Vagina (tissue), 2 donors: ENCODE data around the gene MSMB. TPM values are rescaled to one million over a fixed set of nuclear protein-coding genes. Genes with fewer than 3 reads are reported as not detected.

Experiments
- DNase-seq, 2 donors: peaks; one replicate each; pipeline ENCODE4 v3.0.0-alpha.2; 2017; ENCODE audit errors: extremely low spot score in 2 of 2
- H3K27ac ChIP-seq: fragments of 200-600 bp; sonication (generic); one replicate; pipeline ENCODE4 v1.5.1; 2019
- H3K27me3 ChIP-seq: fragments of 200-600 bp; sonication (generic); one replicate; pipeline ENCODE4 v1.5.1; 2019
- H3K36me3 ChIP-seq, 2 donors: fragments of 200-600 bp; sonication (generic); one replicate each; pipeline ENCODE4 v1.5.1; 2017 to 2019
- H3K4me1 ChIP-seq: fragments of 200-600 bp; sonication (generic); one replicate; pipeline ENCODE4 v1.5.1; 2019
- H3K4me3 ChIP-seq, 2 donors: fragments of 200-600 bp; sonication (generic); 1 replicate in 1 of 2; 2 replicates in 1 of 2; pipeline ENCODE4 v1.5.1; 2016 to 2019
- H3K9me3 ChIP-seq: fragments of 200-600 bp; sonication (generic); one replicate; pipeline ENCODE4 v1.5.1; 2019
- POLR2A ChIP-seq, 2 donors: fragments of 450-650 bp; IDR thresholded peaks; one replicate each; pipeline ENCODE4 v1.6.1; 2017; ENCODE audit warnings: antibody characterized with exemption in 2 of 2, mild to moderate bottlenecking in 2 of 2, moderate library complexity in 2 of 2
- POLR2AphosphoS5 ChIP-seq, 2 donors: sonication (generic); formaldehyde crosslinking; IDR thresholded peaks; one replicate each; pipeline ENCODE4 v1.9.0; 2017; ENCODE audit warnings: antibody characterized with exemption in 2 of 2, mild to moderate bottlenecking in 2 of 2, low read depth in 1 of 2; ENCODE audit not compliant: insufficient read depth in 1 of 2
- intact Hi-C: fragments of 100-400 bp; cut with DNase I; formaldehyde crosslinking; loops from one replicate; pipeline ENCODE4 v1.15.1; 2023
- total RNA-seq: library from RNA; depleted of rRNA; stranded (reverse); fragments of >200 nt; gene quantifications from one replicate; pipeline ENCODE4 v1.2.3, GENCODE V29; 2016
- TF ChIP-seq, protein P1 (sequence below), 3 experiments: fragments of 450-650 bp in 2 of 3; fragments of 200-600 bp in 1 of 3; sonication (generic) in 1 of 3; IDR thresholded peaks; one replicate each; pipeline ENCODE4 v1.5.1; 2017 to 2019; ENCODE audit warnings: antibody characterized with exemption in 3 of 3, mild to moderate bottlenecking in 2 of 3, moderate library complexity in 2 of 3

The MSMB gene
- total RNA-seq, 1 donor from 2014 or later, result not detected

GRCh38 chr10:46080886-46081285 is 34.8 kb upstream of the MSMB start:
- H3K4me1 ChIP-seq, result no peaks in the 10 kb centered on the region
- H3K4me3 ChIP-seq, result no peak overlapping the region
- intact Hi-C loops, result no loop called here
- no peaks in the 10 kb centered on the region for H3K36me3 ChIP-seq
- H3K27ac ChIP-seq, result no peak overlapping the region
- TF ChIP-seq, protein P1, sequence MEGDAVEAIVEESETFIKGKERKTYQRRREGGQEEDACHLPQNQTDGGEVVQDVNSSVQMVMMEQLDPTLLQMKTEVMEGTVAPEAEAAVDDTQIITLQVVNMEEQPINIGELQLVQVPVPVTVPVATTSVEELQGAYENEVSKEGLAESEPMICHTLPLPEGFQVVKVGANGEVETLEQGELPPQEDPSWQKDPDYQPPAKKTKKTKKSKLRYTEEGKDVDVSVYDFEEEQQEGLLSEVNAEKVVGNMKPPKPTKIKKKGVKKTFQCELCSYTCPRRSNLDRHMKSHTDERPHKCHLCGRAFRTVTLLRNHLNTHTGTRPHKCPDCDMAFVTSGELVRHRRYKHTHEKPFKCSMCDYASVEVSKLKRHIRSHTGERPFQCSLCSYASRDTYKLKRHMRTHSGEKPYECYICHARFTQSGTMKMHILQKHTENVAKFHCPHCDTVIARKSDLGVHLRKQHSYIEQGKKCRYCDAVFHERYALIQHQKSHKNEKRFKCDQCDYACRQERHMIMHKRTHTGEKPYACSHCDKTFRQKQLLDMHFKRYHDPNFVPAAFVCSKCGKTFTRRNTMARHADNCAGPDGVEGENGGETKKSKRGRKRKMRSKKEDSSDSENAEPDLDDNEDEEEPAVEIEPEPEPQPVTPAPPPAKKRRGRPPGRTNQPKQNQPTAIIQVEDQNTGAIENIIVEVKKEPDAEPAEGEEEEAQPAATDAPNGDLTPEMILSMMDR (IDR thresholded peaks at IDR 0.05), result no peak
- TF ChIP-seq POLR2A (IDR thresholded peaks at IDR 0.05), result no peak
- no peak for TF ChIP-seq POLR2AphosphoS5 (IDR thresholded peaks at IDR 0.05; ENCODE audit: insufficient read depth in 1 of 2, low read depth in 1 of 2)
- H3K27me3 ChIP-seq, result no peaks in the 10 kb centered on the region
- no peaks in the 10 kb centered on the region for H3K9me3 ChIP-seq
- no peak for DNase-seq

DNA sequence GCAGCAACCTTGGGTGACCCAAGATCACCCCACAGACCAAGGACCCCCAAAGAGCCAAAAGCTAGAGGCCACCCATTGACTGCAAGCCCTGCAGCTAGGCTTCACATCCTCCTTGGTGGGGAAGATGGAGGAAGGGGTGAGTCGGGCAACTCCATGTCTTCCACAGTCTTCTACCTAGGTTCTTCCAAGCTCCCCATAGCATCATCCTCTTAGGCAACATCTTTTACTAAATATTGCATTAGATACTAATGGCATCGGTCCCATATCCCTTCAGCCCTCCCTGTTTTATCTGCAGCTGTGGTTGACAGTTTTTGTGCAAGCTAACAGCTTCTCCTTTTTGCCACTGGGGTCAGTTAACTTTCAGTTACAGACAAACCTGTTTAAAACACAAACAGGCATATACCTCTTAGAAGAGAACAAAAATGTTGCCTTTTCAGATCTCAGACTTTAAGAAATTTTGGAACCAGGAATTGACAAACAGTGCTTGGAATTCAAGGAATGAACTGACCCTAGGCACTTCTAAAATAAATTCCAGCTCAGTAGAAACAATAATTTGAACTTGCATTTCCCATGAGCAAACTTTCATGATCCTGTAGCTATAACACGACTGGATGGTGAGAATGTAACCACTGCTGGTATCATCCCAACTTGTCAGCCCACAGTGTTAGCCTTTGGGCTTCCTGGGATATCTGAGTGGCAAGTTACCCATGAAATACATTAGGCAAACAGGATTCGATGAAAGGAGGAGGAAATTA is 33.9 kb upstream of the MSMB start:
- H3K4me1 ChIP-seq, result no peaks in the 10 kb centered on the region
- peak in 1 of 2 donors; percentile 70 for DNase-seq
- no peak overlapping the region for H3K27ac ChIP-seq
- TF ChIP-seq POLR2AphosphoS5 (IDR thresholded peaks at IDR 0.05; ENCODE audit: insufficient read depth in 1 of 2, low read depth in 1 of 2), result no peak
- intact Hi-C loops, result no loop called here
- H3K27me3 ChIP-seq, result no peaks in the 10 kb centered on the region
- H3K4me3 ChIP-seq, result no peak overlapping the region
- no peaks in the 10 kb centered on the region for H3K9me3 ChIP-seq
- no peaks in the 10 kb centered on the region for H3K36me3 ChIP-seq

- Histone ChIP-seq H3K27me3 (no peaks in the 10 kb centered on the region), H3K4me1 (no peaks in the 10 kb centered on the region), H3K36me3 (no peaks in the 10 kb centered on the region), H3K9me3 (no peaks in the 10 kb centered on the region), H3K4me3 (no peak overlapping the region), H3K27ac (no peak overlapping the region)
- intact Hi-C loops, result no loop called here
- TF ChIP-seq, protein P1 (IDR thresholded peaks at IDR 0.05), result no peak
- no peak for TF ChIP-seq POLR2A (IDR thresholded peaks at IDR 0.05)
- TF ChIP-seq POLR2AphosphoS5 (IDR thresholded peaks at IDR 0.05; ENCODE audit: insufficient read depth in 1 of 2, low read depth in 1 of 2), result no peak
- DNase-seq, result no peak
Observed at GRCh38 chr10:46077731-46078413, 31.8 kb upstream of the MSMB start.

DNA sequence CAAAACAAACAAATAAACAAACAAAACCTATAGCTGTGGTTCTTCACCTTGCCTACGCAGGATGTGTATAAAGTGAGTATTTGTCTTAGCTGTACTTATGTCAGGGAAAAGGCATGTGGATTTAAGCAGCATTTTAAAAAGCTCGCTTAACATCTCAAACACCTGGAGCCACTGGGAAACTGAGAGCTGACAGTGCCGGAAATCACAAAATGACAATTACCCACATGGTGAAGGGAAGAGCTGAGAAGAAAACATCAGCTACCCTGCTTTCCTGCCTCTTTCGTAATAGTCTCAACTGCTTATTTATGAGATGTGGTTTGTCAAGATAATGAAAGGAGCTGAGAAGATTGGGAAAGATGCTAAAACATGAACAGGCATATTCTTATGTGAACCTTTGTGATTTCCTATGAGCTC is 31.1 kb upstream of the MSMB start:
- H3K36me3 ChIP-seq, result no peaks in the 10 kb centered on the region
- no peak for DNase-seq
- no peaks in the 10 kb centered on the region for H3K4me1 ChIP-seq
- TF ChIP-seq POLR2A (IDR thresholded peaks at IDR 0.05) (no peak), POLR2AphosphoS5 (IDR thresholded peaks at IDR 0.05; ENCODE audit: insufficient read depth in 1 of 2, low read depth in 1 of 2) (no peak)
- TF ChIP-seq, protein P1 (IDR thresholded peaks at IDR 0.05), result no peak
- H3K4me3 ChIP-seq, result no peak overlapping the region
- H3K27me3 ChIP-seq, result no peaks in the 10 kb centered on the region
- no peak overlapping the region for H3K27ac ChIP-seq
- H3K9me3 ChIP-seq, result no peaks in the 10 kb centered on the region
- intact Hi-C loops, result no loop called here

GRCh38 chr10:46075869-46076268 is 29.8 kb upstream of the MSMB start:
- H3K9me3 ChIP-seq, result no peaks in the 10 kb centered on the region
- intact Hi-C loops, result no loop called here
- H3K27ac ChIP-seq, result no peak overlapping the region
- H3K4me3 ChIP-seq, result no peak overlapping the region
- no peak for DNase-seq
- H3K4me1 ChIP-seq, result no peaks in the 10 kb centered on the region
- TF ChIP-seq POLR2AphosphoS5 (IDR thresholded peaks at IDR 0.05; ENCODE audit: insufficient read depth in 1 of 2, low read depth in 1 of 2) (no peak), POLR2A (IDR thresholded peaks at IDR 0.05) (no peak)
- TF ChIP-seq, protein P1 (IDR thresholded peaks at IDR 0.05), result no peak
- no peaks in the 10 kb centered on the region for H3K27me3 ChIP-seq
- no peaks in the 10 kb centered on the region for H3K36me3 ChIP-seq
